Astrocyte (in vitro differentiated cells and primary cell): ENCODE measurements around the gene KAT7. TPM values are rescaled to one million over a fixed set of nuclear protein-coding genes. Genes with fewer than 3 reads are reported as not detected.

Source experiments
- DNase-seq: peaks from one replicate; pipeline ENCODE4 v3.0.0-alpha.2; 2010; ENCODE audit warnings: low read depth
- FAIRE-seq: peaks from 2 replicates; lab custom pipeline; 2011; peaks lifted over from hg19 to GRCh38; lab: Jason Lieb, UNC
- H2AFZ ChIP-seq: 2 replicates; pipeline ENCODE4 v1.6.0; 2012; ENCODE audit warnings: low read depth, low read length, inconsistent platforms
- H3K27ac ChIP-seq: 2 replicates; pipeline ENCODE4 v1.5.1; 2011; ENCODE audit warnings: low read depth, low read length, inconsistent platforms
- H3K27me3 ChIP-seq: 2 replicates; pipeline ENCODE4 v1.6.0; 2011; ENCODE audit warnings: low read length, inconsistent platforms; ENCODE audit not compliant: insufficient read depth
- H3K36me3 ChIP-seq: 2 replicates; pipeline ENCODE4 v1.5.1; 2011; ENCODE audit warnings: low read length, inconsistent platforms; ENCODE audit not compliant: insufficient read depth
- H3K4me1 ChIP-seq: 2 replicates; pipeline ENCODE4 v1.5.1; 2011; ENCODE audit warnings: low read length, inconsistent platforms; ENCODE audit not compliant: insufficient read depth
- H3K4me2 ChIP-seq: 2 replicates; pipeline ENCODE4 v1.6.0; 2012; ENCODE audit warnings: low read length, inconsistent platforms
- H3K4me3 ChIP-seq: 2 replicates; pipeline ENCODE4 v1.5.1; 2011; ENCODE audit warnings: low read depth, mild to moderate bottlenecking, low read length, inconsistent platforms; ENCODE audit not compliant: insufficient read depth
- H3K79me2 ChIP-seq: 2 replicates; pipeline ENCODE4 v1.6.0; 2012; ENCODE audit warnings: mild to moderate bottlenecking, low read length, inconsistent platforms; ENCODE audit not compliant: insufficient read depth
- H3K9ac ChIP-seq: 2 replicates; pipeline ENCODE4 v1.6.0; 2012; ENCODE audit warnings: mild to moderate bottlenecking, low read length, inconsistent platforms
- H3K9me3 ChIP-seq: 2 replicates; pipeline ENCODE4 v1.5.1; 2012; ENCODE audit warnings: low read depth, mild to moderate bottlenecking, low read length, inconsistent platforms; ENCODE audit not compliant: insufficient read depth
- H4K20me1 ChIP-seq: 2 replicates; pipeline ENCODE4 v1.6.0; 2012; ENCODE audit warnings: low read length, inconsistent platforms; ENCODE audit not compliant: insufficient read depth
- H3K27ac Mint-ChIP-seq: one replicate; pipeline ENCODE4 v1.8.0; 2021; ENCODE audit warnings: mild to moderate bottlenecking, mixed read lengths; ENCODE audit not compliant: unreplicated experiment
- H3K27me3 Mint-ChIP-seq: one replicate; pipeline ENCODE4 v1.8.0; 2021; ENCODE audit warnings: low read depth, mixed read lengths; ENCODE audit not compliant: unreplicated experiment
- H3K36me3 Mint-ChIP-seq: one replicate; pipeline ENCODE4 v1.8.0; 2021; ENCODE audit warnings: low read depth, mixed read lengths; ENCODE audit not compliant: unreplicated experiment
- H3K4me1 Mint-ChIP-seq: one replicate; pipeline ENCODE4 v1.8.0; 2021; ENCODE audit warnings: low read depth, mixed read lengths; ENCODE audit not compliant: unreplicated experiment
- H3K4me3 Mint-ChIP-seq: one replicate; pipeline ENCODE4 v1.8.0; 2021; ENCODE audit warnings: mild to moderate bottlenecking, moderate library complexity, mixed read lengths; ENCODE audit not compliant: unreplicated experiment
- H3K9me3 Mint-ChIP-seq: one replicate; pipeline ENCODE4 v1.8.0; 2021; ENCODE audit warnings: mild to moderate bottlenecking, mixed read lengths; ENCODE audit not compliant: unreplicated experiment
- EZH2 ChIP-seq: IDR thresholded peaks from 2 replicates; pipeline ENCODE4 v1.6.1; 2012; ENCODE audit warnings: mild to moderate bottlenecking, low read length, inconsistent platforms; ENCODE audit not compliant: insufficient read depth
- total RNA-seq: library from RNA; stranded (reverse); gene quantifications from 2 replicates; pipeline ENCODE4 v1.2.1, GENCODE V29; 2021
- TF ChIP-seq, protein P1 (sequence below): IDR thresholded peaks from 2 replicates; pipeline ENCODE4 v1.5.1; 2011; ENCODE audit warnings: low read depth, mild to moderate bottlenecking, inconsistent platforms, low read length, moderate library complexity; ENCODE audit not compliant: insufficient read depth

The KAT7 gene
- total RNA-seq, 1 donor from 2014 or later: 42.0 TPM

DNA sequence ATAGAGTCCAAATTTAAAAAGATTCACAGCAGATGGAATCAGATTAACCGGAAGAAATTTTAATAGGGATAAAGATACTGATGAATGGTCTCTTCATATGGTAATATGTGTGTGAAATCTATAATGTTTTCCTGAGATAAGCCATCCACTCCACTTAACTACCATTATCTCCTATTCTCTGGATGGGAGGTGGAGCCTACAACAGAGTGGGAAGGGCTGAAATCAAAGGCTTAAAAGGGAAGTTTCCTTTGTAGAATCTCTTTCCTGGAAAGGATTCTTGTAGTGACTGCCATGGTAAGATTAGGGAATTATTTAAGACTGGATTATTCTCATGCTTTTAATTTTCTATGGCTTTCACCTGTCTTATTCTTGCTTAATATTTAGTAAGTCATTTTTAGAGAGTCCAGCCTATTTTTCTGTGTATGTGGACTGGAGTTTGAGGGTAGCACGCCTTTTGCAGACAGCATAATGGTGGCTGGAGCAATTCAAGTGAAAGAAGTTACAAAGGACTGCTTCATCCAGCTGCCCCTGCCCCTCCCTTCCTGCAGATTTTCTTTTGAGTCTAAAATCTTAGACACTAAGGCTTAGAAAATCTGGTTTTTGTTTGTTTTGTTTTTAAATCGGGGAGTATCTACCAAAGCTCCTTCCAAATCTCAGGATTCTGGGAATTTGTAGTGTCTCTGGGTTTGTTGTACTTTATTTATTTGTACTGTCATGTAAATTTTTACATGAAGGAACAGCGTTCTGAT lies 26.5 kb downstream of the KAT7 start:
- H3K36me3 ChIP-seq: peaks cover 42% of the 10 kb centered on the region
- H3K9me3 Mint-ChIP-seq: no peaks in the 10 kb centered on the region
- H3K27ac ChIP-seq: no peak overlapping the region
- H3K27me3 ChIP-seq: no peaks in the 10 kb centered on the region
- DNase-seq (no peak), FAIRE-seq (no peak)
- H3K9ac ChIP-seq: peak overlapping the region; percentile 34
- peaks cover 8% of the 10 kb centered on the region for H3K36me3 Mint-ChIP-seq
- H3K27me3 Mint-ChIP-seq: no peaks in the 10 kb centered on the region
- H2AFZ ChIP-seq: no peak overlapping the region
- peaks cover 15% of the 10 kb centered on the region for H3K4me1 ChIP-seq
- H4K20me1 ChIP-seq: peaks cover 4% of the 10 kb centered on the region
- peak overlapping the region; percentile 76 for H3K4me3 Mint-ChIP-seq
- H3K4me2 ChIP-seq: peak overlapping the region; percentile 60
- no peak overlapping the region for H3K4me3 ChIP-seq
- peak overlapping the region; percentile 87 for H3K27ac Mint-ChIP-seq
- no peaks in the 10 kb centered on the region for H3K9me3 ChIP-seq
- TF ChIP-seq, protein P1, sequence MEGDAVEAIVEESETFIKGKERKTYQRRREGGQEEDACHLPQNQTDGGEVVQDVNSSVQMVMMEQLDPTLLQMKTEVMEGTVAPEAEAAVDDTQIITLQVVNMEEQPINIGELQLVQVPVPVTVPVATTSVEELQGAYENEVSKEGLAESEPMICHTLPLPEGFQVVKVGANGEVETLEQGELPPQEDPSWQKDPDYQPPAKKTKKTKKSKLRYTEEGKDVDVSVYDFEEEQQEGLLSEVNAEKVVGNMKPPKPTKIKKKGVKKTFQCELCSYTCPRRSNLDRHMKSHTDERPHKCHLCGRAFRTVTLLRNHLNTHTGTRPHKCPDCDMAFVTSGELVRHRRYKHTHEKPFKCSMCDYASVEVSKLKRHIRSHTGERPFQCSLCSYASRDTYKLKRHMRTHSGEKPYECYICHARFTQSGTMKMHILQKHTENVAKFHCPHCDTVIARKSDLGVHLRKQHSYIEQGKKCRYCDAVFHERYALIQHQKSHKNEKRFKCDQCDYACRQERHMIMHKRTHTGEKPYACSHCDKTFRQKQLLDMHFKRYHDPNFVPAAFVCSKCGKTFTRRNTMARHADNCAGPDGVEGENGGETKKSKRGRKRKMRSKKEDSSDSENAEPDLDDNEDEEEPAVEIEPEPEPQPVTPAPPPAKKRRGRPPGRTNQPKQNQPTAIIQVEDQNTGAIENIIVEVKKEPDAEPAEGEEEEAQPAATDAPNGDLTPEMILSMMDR: no peak
- no peak for TF ChIP-seq EZH2
- H3K4me1 Mint-ChIP-seq: peaks cover 20% of the 10 kb centered on the region
- peaks cover 14% of the 10 kb centered on the region for H3K79me2 ChIP-seq

DNA sequence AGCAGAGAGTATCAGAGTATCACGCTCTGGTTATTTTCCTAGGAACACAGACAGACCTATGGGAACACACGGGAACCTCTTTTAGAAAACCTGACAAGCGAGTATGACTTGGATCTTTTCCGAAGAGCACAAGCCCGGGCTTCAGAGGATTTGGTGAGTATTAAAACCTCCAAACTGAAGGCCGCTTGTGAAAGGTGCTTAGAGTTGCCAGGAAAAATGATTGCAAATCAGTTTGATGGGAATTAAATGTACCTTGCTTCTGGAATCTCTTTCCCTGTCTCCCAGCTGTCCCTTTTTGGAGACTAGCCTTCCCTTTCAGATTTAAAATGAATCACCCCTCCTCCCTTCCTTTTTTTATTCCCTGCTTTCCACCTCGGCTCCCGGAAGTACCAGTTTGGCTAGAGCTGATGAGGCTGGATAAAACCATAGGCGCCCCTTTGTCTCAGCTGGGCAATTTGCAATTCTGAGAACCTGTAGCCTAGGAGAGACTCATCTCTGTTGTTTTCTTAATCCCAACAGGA lies 27.3 kb downstream of the KAT7 start:
- H3K4me3 ChIP-seq: no peak overlapping the region
- TF ChIP-seq, protein P1: no peak
- no peak for TF ChIP-seq EZH2
- H3K27ac Mint-ChIP-seq: peak overlapping the region; percentile 87
- H3K9me3 Mint-ChIP-seq: no peaks in the 10 kb centered on the region
- H3K27me3 ChIP-seq: no peaks in the 10 kb centered on the region
- peaks cover 42% of the 10 kb centered on the region for H3K36me3 ChIP-seq
- H3K4me1 ChIP-seq: peaks cover 15% of the 10 kb centered on the region
- no peaks in the 10 kb centered on the region for H3K27me3 Mint-ChIP-seq
- H3K4me2 ChIP-seq: peak overlapping the region; percentile 60
- FAIRE-seq (no peak), DNase-seq (no peak)
- H3K9ac ChIP-seq: peak overlapping the region; percentile 34
- H3K36me3 Mint-ChIP-seq: peaks cover 8% of the 10 kb centered on the region
- H3K4me3 Mint-ChIP-seq: peak overlapping the region; percentile 76
- peaks cover 14% of the 10 kb centered on the region for H3K79me2 ChIP-seq
- peaks cover 22% of the 10 kb centered on the region for H3K4me1 Mint-ChIP-seq
- H3K27ac ChIP-seq: no peak overlapping the region
- no peak overlapping the region for H2AFZ ChIP-seq
- no peaks in the 10 kb centered on the region for H3K9me3 ChIP-seq
- peaks cover 6% of the 10 kb centered on the region for H4K20me1 ChIP-seq

DNA sequence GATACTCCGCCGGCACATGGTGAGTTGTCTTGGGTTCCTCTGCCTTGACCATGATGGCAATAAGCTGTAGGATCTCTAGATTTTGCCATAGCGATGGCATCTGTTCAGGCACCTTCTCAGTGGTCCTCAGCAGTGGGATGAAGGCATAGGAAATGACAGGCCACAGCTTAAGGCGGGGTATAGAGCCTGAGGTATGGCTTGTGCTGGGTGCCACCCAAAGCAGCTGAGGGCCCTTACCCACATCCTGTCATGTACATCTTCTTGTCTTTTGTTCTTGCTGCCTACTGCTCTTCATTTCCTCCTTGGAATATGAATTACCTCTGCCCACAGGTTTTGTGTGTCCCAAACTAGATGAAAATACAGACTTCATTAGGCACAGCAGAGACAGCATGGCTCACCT lies 29.5 kb downstream of the KAT7 start:
- H3K4me1 ChIP-seq: peaks cover 15% of the 10 kb centered on the region
- H3K9ac ChIP-seq: no peak overlapping the region
- H2AFZ ChIP-seq: no peak overlapping the region
- no peak overlapping the region for H3K4me2 ChIP-seq
- H3K4me3 ChIP-seq: no peak overlapping the region
- no peak overlapping the region for H3K4me3 Mint-ChIP-seq
- no peak overlapping the region for H3K27ac Mint-ChIP-seq
- FAIRE-seq: no peak
- TF ChIP-seq EZH2: no peak
- TF ChIP-seq, protein P1: no peak
- H3K36me3 Mint-ChIP-seq: peaks cover 12% of the 10 kb centered on the region
- no peaks in the 10 kb centered on the region for H3K27me3 Mint-ChIP-seq
- peaks cover 11% of the 10 kb centered on the region for H4K20me1 ChIP-seq
- H3K36me3 ChIP-seq: peaks cover 57% of the 10 kb centered on the region
- H3K27ac ChIP-seq: no peak overlapping the region
- DNase-seq: no peak
- peaks cover 14% of the 10 kb centered on the region for H3K79me2 ChIP-seq
- H3K27me3 ChIP-seq: no peaks in the 10 kb centered on the region
- no peaks in the 10 kb centered on the region for H3K9me3 Mint-ChIP-seq
- H3K4me1 Mint-ChIP-seq: peaks cover 24% of the 10 kb centered on the region
- no peaks in the 10 kb centered on the region for H3K9me3 ChIP-seq
